ENCODE results near the gene STARD10.

The STARD10 gene

DNA sequence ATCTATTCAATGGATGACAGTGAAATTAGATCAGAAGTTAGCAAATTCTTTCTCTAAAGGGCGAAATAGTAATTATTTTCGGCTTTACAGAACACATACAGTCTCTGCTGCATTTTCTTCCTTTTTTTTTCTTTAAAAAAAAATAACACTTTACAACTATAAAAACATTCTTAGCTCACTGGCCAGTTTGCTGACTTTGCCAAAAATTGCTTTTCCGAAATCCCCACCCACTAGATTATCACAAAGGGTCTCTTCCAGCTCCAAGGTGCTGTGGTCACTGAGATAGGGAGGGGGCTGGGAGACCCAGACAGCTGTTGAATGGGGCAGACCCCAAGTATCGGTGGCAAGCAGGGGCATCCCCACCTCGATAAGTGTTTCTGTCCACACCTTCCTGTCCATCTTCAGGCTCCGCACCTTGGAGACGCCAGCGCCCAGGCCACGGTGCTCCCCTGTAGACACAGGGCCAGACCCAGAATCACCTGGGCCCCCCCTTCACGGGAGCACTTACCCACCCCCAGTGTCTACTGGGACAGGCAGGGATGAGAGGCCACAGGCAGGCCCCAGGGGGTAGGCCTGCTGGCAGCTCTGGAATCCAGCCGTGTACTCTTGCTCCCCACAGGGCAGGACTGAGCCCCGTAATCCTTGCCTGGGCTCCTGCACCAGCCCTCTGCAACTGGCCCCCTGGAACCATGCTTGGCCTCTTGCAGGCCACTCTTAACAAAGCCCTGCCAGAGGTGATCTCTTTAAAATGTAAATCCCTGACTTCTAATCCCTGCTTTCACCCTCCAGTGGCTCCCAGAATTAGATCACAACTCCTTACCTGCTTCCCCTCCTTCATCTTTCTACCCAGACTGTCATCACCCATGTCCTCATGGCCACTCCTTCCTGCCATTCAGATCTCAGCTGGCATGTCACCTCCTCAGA, 88.1 kb downstream of the STARD10 start:
- DNase-seq (ENCODE audit: low read depth): no peak

GRCh38 chr11:72704783-72705265, 89.0 kb downstream of the STARD10 start:
- no peak for DNase-seq (ENCODE audit: low read depth)

Measured in T follicular helper cell (primary cell).